ENCODE data around the gene PCDHGA4.
"Not testable (repeated sequence)": the region's sequence is repeated elsewhere in the genome, so short reads cannot be mapped to it uniquely, and the experiment has no call there.

Gene PCDHGA4

GRCh38 chr5:141345327-141345726 lies 9.5 kb upstream of the PCDHGA4 start:
- TF ChIP-seq CTCF (IDR thresholded peaks at IDR 0.05; ENCODE audit: low read length) (no peak), EZH2 (IDR thresholded peaks at IDR 0.05; ENCODE audit: borderline replicate concordance, low read length) (no peak)
- Histone ChIP-seq H3K4me1 (ENCODE audit: insufficient read depth, low read length, severe bottlenecking) (peaks cover under 1% of the 10 kb centered on the region), H3K4me2 (ENCODE audit: low read length) (no peak overlapping the region), H3K9me2 (ENCODE audit: low read depth, low read length) (no peaks in the 10 kb centered on the region), H3F3A (ENCODE audit: insufficient read depth, low read length) (no peaks in the 10 kb centered on the region), H3K9me3 (ENCODE audit: low read length) (peaks cover 12% of the 10 kb centered on the region; the same call in 1 of the 2 replicates), H3K79me2 (ENCODE audit: insufficient read depth, low read length) (no peaks in the 10 kb centered on the region), H4K20me1 (ENCODE audit: insufficient read depth, low read length) (no peaks in the 10 kb centered on the region), H3K27ac (ENCODE audit: low read depth, low read length, poor library complexity, severe bottlenecking) (no peak overlapping the region), H3K9ac (ENCODE audit: low read length) (no peak overlapping the region), H3K27me3 (ENCODE audit: insufficient read depth, low read length) (no peaks in the 10 kb centered on the region), H3K36me3 (ENCODE audit: insufficient read depth, low read length) (no peaks in the 10 kb centered on the region), H3K4me3 (ENCODE audit: low read depth, low read length, poor library complexity, severe bottlenecking) (no peak overlapping the region), H2AFZ (ENCODE audit: low read length) (no peak overlapping the region)

GRCh38 chr5:141346017-141346416 lies 8.8 kb upstream of the PCDHGA4 start:
- not testable (repeated sequence) for H3K36me3 ChIP-seq (ENCODE audit: insufficient read depth, low read length); H3K27ac ChIP-seq (ENCODE audit: low read depth, low read length, poor library complexity, severe bottlenecking); H2AFZ ChIP-seq (ENCODE audit: low read length); H3K4me1 ChIP-seq (ENCODE audit: insufficient read depth, low read length, severe bottlenecking); H3K4me2 ChIP-seq (ENCODE audit: low read length); H4K20me1 ChIP-seq (ENCODE audit: insufficient read depth, low read length); H3K9me2 ChIP-seq (ENCODE audit: low read depth, low read length); H3K27me3 ChIP-seq (ENCODE audit: insufficient read depth, low read length); H3F3A ChIP-seq (ENCODE audit: insufficient read depth, low read length); H3K4me3 ChIP-seq (ENCODE audit: low read depth, low read length, poor library complexity, severe bottlenecking); H3K79me2 ChIP-seq (ENCODE audit: insufficient read depth, low read length); H3K9ac ChIP-seq (ENCODE audit: low read length)
- peaks cover 16% of the 10 kb centered on the region; the same call in 1 of the 2 replicates for H3K9me3 ChIP-seq (ENCODE audit: low read length)

DNA sequence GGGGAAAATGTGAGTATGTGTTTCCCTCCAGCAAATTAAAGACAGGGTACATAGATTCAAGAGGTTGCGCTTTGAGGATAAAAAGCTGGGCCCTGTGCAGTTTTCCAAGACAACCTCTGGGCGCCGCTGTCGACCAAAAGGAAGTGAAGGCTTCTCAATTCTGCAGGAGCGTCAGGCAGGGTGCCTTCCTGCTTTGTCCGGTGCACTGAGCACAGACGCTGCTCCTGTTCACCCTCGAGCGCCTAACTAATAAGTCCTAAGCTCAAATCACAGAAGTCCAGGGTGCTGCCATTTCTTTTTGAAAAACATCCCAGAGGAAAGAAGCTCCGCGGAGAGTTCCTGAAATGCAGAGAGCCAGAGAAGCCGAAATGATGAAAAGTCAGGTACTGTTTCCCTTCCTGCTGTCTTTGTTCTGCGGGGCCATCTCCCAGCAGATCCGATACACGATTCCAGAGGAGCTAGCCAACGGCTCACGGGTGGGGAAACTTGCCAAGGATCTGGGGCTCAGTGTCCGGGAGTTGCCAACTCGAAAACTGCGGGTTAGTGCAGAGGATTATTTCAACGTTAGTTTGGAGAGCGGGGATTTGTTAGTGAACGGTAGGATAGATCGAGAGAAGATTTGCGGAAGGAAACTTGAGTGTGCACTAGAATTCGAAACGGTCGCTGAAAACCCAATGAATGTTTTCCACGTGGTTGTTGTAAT lies 4.8 kb upstream of the PCDHGA4 start, which contains the start of gene PCDHGB1:
Gene PCDHGB1, plus strand, starts transcription at position 183 of the 703 bp plus-strand sequence. Its CDS starts 162 bp downstream, at position 345.
- peaks cover 6% of the 10 kb centered on the region for H3K4me1 ChIP-seq (ENCODE audit: insufficient read depth, low read length, severe bottlenecking)
- H3K4me3 ChIP-seq (ENCODE audit: low read depth, low read length, poor library complexity, severe bottlenecking), result peak within 1 kb of the TSS; percentile 80
- no peaks in the 10 kb centered on the region for H3K27me3 ChIP-seq (ENCODE audit: insufficient read depth, low read length)
- peak within 1 kb of the TSS; percentile 77 for H3K4me2 ChIP-seq (ENCODE audit: low read length)
- peak within 1 kb of the TSS; percentile 88; the same call in 1 of the 2 replicates for H2AFZ ChIP-seq (ENCODE audit: low read length)
- H3K9me2 ChIP-seq (ENCODE audit: low read depth, low read length), result no peaks in the 10 kb centered on the region
- H3F3A ChIP-seq (ENCODE audit: insufficient read depth, low read length), result no peaks in the 10 kb centered on the region
- no peak within 1 kb of the TSS for H3K27ac ChIP-seq (ENCODE audit: low read depth, low read length, poor library complexity, severe bottlenecking)
- H3K9me3 ChIP-seq (ENCODE audit: low read length), result peaks cover 14% of the 10 kb centered on the region
- peaks cover 16% of the 10 kb centered on the region for H3K36me3 ChIP-seq (ENCODE audit: insufficient read depth, low read length)
- no peaks in the 10 kb centered on the region for H4K20me1 ChIP-seq (ENCODE audit: insufficient read depth, low read length)
- peak within 1 kb of the TSS; percentile 79 for H3K9ac ChIP-seq (ENCODE audit: low read length)
- no peaks in the 10 kb centered on the region for H3K79me2 ChIP-seq (ENCODE audit: insufficient read depth, low read length)
- TF ChIP-seq EZH2 (IDR thresholded peaks at IDR 0.05; ENCODE audit: borderline replicate concordance, low read length), result no peak
- peak; percentile 78 for TF ChIP-seq CTCF (IDR thresholded peaks at IDR 0.05; ENCODE audit: low read length)

DNA sequence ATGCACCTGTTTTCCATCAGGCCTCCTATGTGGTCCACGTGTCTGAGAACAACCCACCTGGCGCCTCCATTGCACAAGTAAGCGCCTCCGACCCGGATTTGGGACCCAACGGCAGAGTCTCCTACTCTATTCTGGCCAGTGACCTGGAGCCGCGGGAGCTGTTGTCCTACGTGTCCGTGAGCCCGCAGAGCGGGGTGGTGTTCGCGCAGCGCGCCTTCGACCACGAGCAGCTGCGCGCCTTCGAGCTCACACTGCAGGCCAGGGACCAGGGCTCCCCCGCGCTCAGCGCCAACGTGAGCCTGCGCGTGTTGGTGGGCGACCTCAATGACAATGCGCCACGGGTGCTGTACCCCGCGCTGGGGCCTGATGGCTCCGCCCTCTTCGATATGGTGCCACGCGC lies 3.2 kb upstream of the PCDHGA4 start:
- H3K36me3 ChIP-seq (ENCODE audit: insufficient read depth, low read length), result peaks cover 23% of the 10 kb centered on the region
- no peak overlapping the region for H3K27ac ChIP-seq (ENCODE audit: low read depth, low read length, poor library complexity, severe bottlenecking)
- no peak overlapping the region for H2AFZ ChIP-seq (ENCODE audit: low read length)
- H3K4me3 ChIP-seq (ENCODE audit: low read depth, low read length, poor library complexity, severe bottlenecking), result no peak overlapping the region
- no peaks in the 10 kb centered on the region for H4K20me1 ChIP-seq (ENCODE audit: insufficient read depth, low read length)
- no peak overlapping the region for H3K9ac ChIP-seq (ENCODE audit: low read length)
- H3F3A ChIP-seq (ENCODE audit: insufficient read depth, low read length), result no peaks in the 10 kb centered on the region
- H3K4me2 ChIP-seq (ENCODE audit: low read length), result no peak overlapping the region
- no peaks in the 10 kb centered on the region for H3K9me2 ChIP-seq (ENCODE audit: low read depth, low read length)
- H3K27me3 ChIP-seq (ENCODE audit: insufficient read depth, low read length), result no peaks in the 10 kb centered on the region
- peaks cover 23% of the 10 kb centered on the region for H3K9me3 ChIP-seq (ENCODE audit: low read length)
- H3K79me2 ChIP-seq (ENCODE audit: insufficient read depth, low read length), result no peaks in the 10 kb centered on the region
- H3K4me1 ChIP-seq (ENCODE audit: insufficient read depth, low read length, severe bottlenecking), result peaks cover 6% of the 10 kb centered on the region
- TF ChIP-seq EZH2 (IDR thresholded peaks at IDR 0.05; ENCODE audit: borderline replicate concordance, low read length) (no peak), CTCF (IDR thresholded peaks at IDR 0.05; ENCODE audit: low read length) (no peak)

All from OCI-LY1 (cell line).